SH-SY5Y (cell line): ENCODE results near the gene EDIL3.

Experiments
- GATA2 ChIP-seq: IDR thresholded peaks from 2 replicates; pipeline ENCODE4 v1.6.1; 2011; ENCODE audit warnings: mild to moderate bottlenecking, low read depth, low read length
- GATA3 ChIP-seq: IDR thresholded peaks from 2 replicates; pipeline ENCODE4 v1.6.1; 2011; ENCODE audit warnings: low read depth, mild to moderate bottlenecking, low read length, moderate library complexity

DNA sequence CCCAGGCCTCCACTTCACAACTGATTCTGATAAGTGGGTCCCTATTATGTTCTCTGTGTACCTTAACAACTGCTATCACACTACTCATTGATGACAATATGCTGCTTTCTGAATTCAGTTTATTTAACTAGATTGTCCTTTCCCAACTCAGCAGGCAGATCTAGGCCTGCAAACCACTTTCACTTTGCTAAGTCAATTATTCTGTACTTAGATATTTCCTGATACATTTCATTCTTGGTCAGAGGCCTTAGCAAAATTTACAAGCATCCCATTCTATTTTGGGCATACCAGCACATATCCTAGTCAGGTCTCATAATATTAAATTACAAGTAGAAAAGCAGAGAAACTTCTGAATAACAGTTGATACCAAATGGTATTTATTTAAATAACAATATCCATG, 428.3 kb downstream of the EDIL3 start:
- TF ChIP-seq GATA3 (no peak), GATA2 (no peak)
